ENCODE results near the gene KCNC1. TPM values are rescaled to one million over a fixed set of nuclear protein-coding genes. Genes with fewer than 3 reads are reported as not detected.

Gene KCNC1
- not detected in 2 replicates for total RNA-seq

DNA sequence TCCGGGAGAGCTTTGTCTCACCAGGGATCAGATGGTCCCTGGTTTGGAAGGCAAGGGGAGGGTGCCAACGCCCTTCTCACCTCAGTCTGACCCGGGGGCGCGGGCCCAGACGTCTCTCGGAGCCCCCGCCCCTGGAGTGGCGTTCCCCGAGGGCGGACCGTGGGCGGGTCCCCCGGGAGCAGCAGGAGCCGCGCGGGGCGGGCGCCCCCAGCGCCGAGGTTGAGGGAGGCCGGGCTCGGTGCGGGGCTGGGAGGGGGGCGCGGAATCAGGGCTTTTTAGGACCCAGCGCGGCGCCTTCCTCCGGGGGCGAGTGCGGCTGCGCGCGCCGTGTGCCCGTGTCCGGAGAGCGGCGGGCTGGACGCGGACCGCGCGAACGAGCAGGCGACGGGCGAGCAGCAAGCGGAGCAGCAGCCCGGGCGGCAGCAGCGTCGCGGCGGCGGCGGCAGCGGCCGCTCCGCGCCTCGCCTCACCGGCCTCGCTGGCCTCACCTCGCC, at the start of gene KCNC1:
Gene KCNC1, plus strand, starts transcription at position 364 of the 494 bp plus-strand sequence. CDS start 1,222 bp downstream, outside the sequence.

DNA sequence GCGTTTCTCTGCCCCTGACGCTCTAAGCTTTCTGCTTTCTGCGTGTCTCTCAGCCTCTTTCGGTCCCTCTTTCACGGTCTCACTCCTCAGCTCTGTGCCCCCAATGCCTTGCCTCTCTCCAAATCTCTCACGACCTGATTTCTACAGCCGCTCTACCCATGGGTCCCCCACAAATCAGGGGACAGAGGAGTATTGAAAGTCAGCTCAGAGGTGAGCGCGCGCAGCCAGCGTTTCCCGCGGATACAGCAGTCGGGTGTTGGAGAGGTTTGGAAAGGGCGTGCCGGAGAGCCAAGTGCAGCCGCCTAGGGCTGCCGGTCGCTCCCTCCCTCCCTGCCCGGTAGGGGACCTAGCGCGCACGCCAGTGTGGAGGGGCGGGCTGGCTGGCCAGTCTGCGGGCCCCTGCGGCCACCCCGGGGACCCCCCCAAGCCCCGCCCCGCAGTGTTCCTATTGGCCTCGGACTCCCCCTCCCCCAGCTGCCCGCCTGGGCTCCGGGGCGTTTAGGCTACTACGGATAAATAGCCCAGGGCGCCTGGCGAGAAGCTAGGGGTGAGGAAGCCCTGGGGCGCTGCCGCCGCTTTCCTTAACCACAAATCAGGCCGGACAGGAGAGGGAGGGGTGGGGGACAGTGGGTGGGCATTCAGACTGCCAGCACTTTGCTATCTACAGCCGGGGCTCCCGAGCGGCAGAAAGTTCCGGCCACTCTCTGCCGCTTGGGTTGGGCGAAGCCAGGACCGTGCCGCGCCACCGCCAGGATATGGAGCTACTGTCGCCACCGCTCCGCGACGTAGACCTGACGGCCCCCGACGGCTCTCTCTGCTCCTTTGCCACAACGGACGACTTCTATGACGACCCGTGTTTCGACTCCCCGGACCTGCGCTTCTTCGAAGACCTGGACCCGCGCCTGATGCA, 15.3 kb upstream of the KCNC1 start, which contains the start of gene MYOD1:
Gene MYOD1, plus strand, starts transcription at position 544 of the 910 bp plus-strand sequence. Its CDS starts 212 bp downstream, at position 756.

Other genes starting within 250 kb of the KCNC1 start
- not detected in 2 replicates for gene USH1C, start 190.4 kb upstream of the KCNC1 start, total RNA-seq
- gene OTOG, start 187.5 kb upstream of the KCNC1 start, total RNA-seq: not detected in 2 replicates
- gene MYOD1, start 15.2 kb upstream of the KCNC1 start, total RNA-seq: not detected in 2 replicates